SK-N-SH treated with all-trans-retinoic acid at 6 μM for 48 hours (cell line): ENCODE results near the gene NUDT13.

Experiments
- ATAC-seq: fragments of 200-7000 bp; cut with Tn5 transposase; 3 replicates; pipeline ENCODE4 v1.9.1; 2020; ENCODE audit warnings: mild to moderate bottlenecking, moderate library complexity
- ARNTL ChIP-seq: fragments of 450-650 bp; formaldehyde crosslinking; IDR thresholded peaks from 2 replicates; pipeline ENCODE4 v1.5.0; 2020; ENCODE audit warnings: low read depth, mild to moderate bottlenecking, moderate library complexity, borderline replicate concordance
- BACH2 ChIP-seq: fragments of 250-450 bp; sonication (Bioruptor Pico); IDR thresholded peaks from 2 replicates; pipeline ENCODE4 v1.9.0; 2021; ENCODE audit warnings: mild to moderate bottlenecking, borderline replicate concordance
- ESRRG ChIP-seq: fragments of 250-450 bp; sonication (Bioruptor Pico); IDR thresholded peaks from 2 replicates; pipeline ENCODE4 v1.6.1; 2021; ENCODE audit warnings: mild to moderate bottlenecking
- GLIS3 ChIP-seq: fragments of 250-450 bp; sonication (Bioruptor Pico); IDR thresholded peaks from 2 replicates; pipeline ENCODE4 v1.5.0; 2020; ENCODE audit warnings: mild to moderate bottlenecking, moderate library complexity
- ISL1 ChIP-seq: fragments of 250-450 bp; sonication (Bioruptor Pico); IDR thresholded peaks from 2 replicates; pipeline ENCODE4 v2.1.2; 2022; ENCODE audit warnings: mild to moderate bottlenecking, moderate library complexity
- TCF4 ChIP-seq: fragments of 250-450 bp; sonication (Bioruptor Pico); IDR thresholded peaks from 2 replicates; pipeline ENCODE4 v1.8.0; 2021; ENCODE audit warnings: mild to moderate bottlenecking, moderate library complexity, borderline replicate concordance
- ZFP3 ChIP-seq: fragments of 250-450 bp; sonication (Bioruptor Pico); IDR thresholded peaks from 2 replicates; pipeline ENCODE4 v1.5.0; 2020; ENCODE audit warnings: mild to moderate bottlenecking, moderate library complexity
- ZFP30 ChIP-seq: fragments of 450-650 bp; formaldehyde crosslinking; IDR thresholded peaks from 2 replicates; pipeline ENCODE4 v1.5.0; 2022; ENCODE audit warnings: mild to moderate bottlenecking, moderate library complexity
- ZNF8 ChIP-seq: fragments of 450-650 bp; formaldehyde crosslinking; IDR thresholded peaks from 2 replicates; pipeline ENCODE4 v1.5.0; 2020; ENCODE audit warnings: mild to moderate bottlenecking, moderate library complexity
- TF ChIP-seq, protein P1 (sequence below): fragments of 250-450 bp; sonication (Bioruptor Pico); IDR thresholded peaks from 2 replicates; pipeline ENCODE4 v1.8.0; 2021; ENCODE audit warnings: low read depth, mild to moderate bottlenecking, moderate library complexity, borderline replicate concordance
- TF ChIP-seq, protein P2 (sequence below): fragments of 250-450 bp; sonication (Bioruptor Pico); IDR thresholded peaks from 2 replicates; pipeline ENCODE4 v1.8.0; 2020; ENCODE audit warnings: mild to moderate bottlenecking, moderate library complexity, borderline replicate concordance
- TF ChIP-seq, protein P3 (sequence below): fragments of 250-450 bp; sonication (Bioruptor Pico); IDR thresholded peaks from 2 replicates; pipeline ENCODE4 v1.5.1; 2020; ENCODE audit warnings: low read depth, mild to moderate bottlenecking, moderate library complexity
- TF ChIP-seq, protein P4 (sequence below): fragments of 250-450 bp; sonication (Bioruptor Pico); IDR thresholded peaks from 2 replicates; pipeline ENCODE4 v1.5.0; 2020; ENCODE audit warnings: mild to moderate bottlenecking, moderate library complexity
- TF ChIP-seq, protein P5 (sequence below): fragments of 250-450 bp; sonication (Bioruptor Pico); IDR thresholded peaks from 2 replicates; pipeline ENCODE4 v1.5.1; 2021; ENCODE audit warnings: mild to moderate bottlenecking, moderate library complexity

The NUDT13 gene

DNA sequence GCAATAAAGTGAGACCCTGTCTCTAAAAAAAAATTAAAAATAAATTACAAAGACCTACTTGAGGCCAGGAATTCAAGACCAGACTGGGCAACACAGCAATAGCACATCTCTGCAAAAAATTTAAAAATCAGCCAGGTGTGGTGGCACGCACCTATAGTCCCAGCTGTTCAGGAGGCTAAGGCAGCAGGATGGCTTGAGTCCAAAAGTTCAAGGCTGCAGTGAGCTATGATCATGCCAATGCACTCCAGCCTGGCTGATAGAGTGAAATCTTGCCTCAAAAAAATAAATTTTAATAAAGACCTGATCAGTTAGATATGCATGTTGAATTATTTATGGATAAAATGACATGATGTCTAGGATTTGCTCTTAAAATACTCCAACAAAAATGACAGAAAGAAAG lies 48.5 kb upstream of the NUDT13 start:
- TF ChIP-seq, protein P1, sequence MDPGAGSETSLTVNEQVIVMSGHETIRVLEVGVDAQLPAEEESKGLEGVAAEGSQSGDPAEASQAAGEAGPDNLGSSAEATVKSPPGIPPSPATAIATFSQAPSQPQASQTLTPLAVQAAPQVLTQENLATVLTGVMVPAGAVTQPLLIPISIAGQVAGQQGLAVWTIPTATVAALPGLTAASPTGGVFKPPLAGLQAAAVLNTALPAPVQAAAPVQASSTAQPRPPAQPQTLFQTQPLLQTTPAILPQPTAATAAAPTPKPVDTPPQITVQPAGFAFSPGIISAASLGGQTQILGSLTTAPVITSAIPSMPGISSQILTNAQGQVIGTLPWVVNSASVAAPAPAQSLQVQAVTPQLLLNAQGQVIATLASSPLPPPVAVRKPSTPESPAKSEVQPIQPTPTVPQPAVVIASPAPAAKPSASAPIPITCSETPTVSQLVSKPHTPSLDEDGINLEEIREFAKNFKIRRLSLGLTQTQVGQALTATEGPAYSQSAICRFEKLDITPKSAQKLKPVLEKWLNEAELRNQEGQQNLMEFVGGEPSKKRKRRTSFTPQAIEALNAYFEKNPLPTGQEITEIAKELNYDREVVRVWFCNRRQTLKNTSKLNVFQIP (CRISPR knock-in tag) = no peak
- no peak for TF ChIP-seq TCF4 (CRISPR knock-in tag)
- no peak for TF ChIP-seq ARNTL (CRISPR knock-in tag)
- TF ChIP-seq, protein P2, sequence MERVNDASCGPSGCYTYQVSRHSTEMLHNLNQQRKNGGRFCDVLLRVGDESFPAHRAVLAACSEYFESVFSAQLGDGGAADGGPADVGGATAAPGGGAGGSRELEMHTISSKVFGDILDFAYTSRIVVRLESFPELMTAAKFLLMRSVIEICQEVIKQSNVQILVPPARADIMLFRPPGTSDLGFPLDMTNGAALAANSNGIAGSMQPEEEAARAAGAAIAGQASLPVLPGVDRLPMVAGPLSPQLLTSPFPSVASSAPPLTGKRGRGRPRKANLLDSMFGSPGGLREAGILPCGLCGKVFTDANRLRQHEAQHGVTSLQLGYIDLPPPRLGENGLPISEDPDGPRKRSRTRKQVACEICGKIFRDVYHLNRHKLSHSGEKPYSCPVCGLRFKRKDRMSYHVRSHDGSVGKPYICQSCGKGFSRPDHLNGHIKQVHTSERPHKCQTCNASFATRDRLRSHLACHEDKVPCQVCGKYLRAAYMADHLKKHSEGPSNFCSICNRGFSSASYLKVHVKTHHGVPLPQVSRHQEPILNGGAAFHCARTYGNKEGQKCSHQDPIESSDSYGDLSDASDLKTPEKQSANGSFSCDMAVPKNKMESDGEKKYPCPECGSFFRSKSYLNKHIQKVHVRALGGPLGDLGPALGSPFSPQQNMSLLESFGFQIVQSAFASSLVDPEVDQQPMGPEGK (CRISPR knock-in tag) = no peak
- TF ChIP-seq, protein P3, sequence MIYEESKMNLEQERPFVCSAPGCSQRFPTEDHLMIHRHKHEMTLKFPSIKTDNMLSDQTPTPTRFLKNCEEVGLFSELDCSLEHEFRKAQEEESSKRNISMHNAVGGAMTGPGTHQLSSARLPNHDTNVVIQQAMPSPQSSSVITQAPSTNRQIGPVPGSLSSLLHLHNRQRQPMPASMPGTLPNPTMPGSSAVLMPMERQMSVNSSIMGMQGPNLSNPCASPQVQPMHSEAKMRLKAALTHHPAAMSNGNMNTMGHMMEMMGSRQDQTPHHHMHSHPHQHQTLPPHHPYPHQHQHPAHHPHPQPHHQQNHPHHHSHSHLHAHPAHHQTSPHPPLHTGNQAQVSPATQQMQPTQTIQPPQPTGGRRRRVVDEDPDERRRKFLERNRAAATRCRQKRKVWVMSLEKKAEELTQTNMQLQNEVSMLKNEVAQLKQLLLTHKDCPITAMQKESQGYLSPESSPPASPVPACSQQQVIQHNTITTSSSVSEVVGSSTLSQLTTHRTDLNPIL = no peak
- no peak for TF ChIP-seq GLIS3 (CRISPR knock-in tag)
- TF ChIP-seq, protein P4, sequence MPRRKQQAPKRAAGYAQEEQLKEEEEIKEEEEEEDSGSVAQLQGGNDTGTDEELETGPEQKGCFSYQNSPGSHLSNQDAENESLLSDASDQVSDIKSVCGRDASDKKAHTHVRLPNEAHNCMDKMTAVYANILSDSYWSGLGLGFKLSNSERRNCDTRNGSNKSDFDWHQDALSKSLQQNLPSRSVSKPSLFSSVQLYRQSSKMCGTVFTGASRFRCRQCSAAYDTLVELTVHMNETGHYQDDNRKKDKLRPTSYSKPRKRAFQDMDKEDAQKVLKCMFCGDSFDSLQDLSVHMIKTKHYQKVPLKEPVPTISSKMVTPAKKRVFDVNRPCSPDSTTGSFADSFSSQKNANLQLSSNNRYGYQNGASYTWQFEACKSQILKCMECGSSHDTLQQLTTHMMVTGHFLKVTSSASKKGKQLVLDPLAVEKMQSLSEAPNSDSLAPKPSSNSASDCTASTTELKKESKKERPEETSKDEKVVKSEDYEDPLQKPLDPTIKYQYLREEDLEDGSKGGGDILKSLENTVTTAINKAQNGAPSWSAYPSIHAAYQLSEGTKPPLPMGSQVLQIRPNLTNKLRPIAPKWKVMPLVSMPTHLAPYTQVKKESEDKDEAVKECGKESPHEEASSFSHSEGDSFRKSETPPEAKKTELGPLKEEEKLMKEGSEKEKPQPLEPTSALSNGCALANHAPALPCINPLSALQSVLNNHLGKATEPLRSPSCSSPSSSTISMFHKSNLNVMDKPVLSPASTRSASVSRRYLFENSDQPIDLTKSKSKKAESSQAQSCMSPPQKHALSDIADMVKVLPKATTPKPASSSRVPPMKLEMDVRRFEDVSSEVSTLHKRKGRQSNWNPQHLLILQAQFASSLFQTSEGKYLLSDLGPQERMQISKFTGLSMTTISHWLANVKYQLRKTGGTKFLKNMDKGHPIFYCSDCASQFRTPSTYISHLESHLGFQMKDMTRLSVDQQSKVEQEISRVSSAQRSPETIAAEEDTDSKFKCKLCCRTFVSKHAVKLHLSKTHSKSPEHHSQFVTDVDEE = no peak
- no peak for TF ChIP-seq BACH2 (CRISPR knock-in tag)
- TF ChIP-seq ZFP3 (CRISPR knock-in tag) = no peak
- no peak for ATAC-seq

DNA sequence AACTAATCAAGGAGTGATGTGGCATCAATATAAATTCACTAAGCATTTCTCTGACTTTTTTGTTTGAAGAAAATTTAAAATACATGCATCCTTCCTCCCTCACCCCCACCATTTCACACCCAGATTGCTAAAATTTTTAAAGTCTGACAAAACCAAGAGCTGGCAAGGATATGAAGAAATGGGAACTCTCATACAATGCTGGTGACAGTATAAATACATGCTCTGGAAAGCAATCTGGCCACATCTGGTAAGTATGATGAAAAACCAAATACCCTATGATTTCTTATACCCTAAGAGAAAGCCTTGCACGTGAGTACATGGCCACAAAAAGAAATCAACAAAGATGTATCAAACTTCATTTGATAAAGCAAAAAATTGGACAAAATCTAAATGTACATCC lies 44.8 kb upstream of the NUDT13 start:
- no peak for ATAC-seq
- TF ChIP-seq ARNTL (CRISPR knock-in tag) = no peak
- TF ChIP-seq, protein P5, sequence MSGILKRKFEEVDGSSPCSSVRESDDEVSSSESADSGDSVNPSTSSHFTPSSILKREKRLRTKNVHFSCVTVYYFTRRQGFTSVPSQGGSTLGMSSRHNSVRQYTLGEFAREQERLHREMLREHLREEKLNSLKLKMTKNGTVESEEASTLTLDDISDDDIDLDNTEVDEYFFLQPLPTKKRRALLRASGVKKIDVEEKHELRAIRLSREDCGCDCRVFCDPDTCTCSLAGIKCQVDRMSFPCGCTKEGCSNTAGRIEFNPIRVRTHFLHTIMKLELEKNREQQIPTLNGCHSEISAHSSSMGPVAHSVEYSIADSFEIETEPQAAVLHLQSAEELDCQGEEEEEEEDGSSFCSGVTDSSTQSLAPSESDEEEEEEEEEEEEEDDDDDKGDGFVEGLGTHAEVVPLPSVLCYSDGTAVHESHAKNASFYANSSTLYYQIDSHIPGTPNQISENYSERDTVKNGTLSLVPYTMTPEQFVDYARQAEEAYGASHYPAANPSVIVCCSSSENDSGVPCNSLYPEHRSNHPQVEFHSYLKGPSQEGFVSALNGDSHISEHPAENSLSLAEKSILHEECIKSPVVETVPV (CRISPR knock-in tag) = no peak
- no peak for TF ChIP-seq ZNF8 (CRISPR knock-in tag)
- no peak for TF ChIP-seq ISL1
- TF ChIP-seq, protein P1 (CRISPR knock-in tag) = no peak
- TF ChIP-seq, protein P4 = no peak
- TF ChIP-seq, protein P3 = no peak
- TF ChIP-seq ZFP3 (CRISPR knock-in tag) = no peak
- TF ChIP-seq ZFP30 (CRISPR knock-in tag) = no peak
- no peak for TF ChIP-seq ESRRG
- TF ChIP-seq, all 23 proteins: peak for 0
